SH-SY5Y (cell line): ENCODE measurements around the gene ZSCAN4.

Source experiments
- GATA2 ChIP-seq: IDR thresholded peaks from 2 replicates; pipeline ENCODE4 v1.6.1; 2011; ENCODE audit warnings: mild to moderate bottlenecking, low read depth, low read length
- GATA3 ChIP-seq: IDR thresholded peaks from 2 replicates; pipeline ENCODE4 v1.6.1; 2011; ENCODE audit warnings: low read depth, mild to moderate bottlenecking, low read length, moderate library complexity

- no peak for TF ChIP-seq GATA2
- TF ChIP-seq GATA3, result no peak
Observed at GRCh38 chr19:57675881-57676280, 7.1 kb downstream of the ZSCAN4 start.
